ENCODE data around the gene LRIG3.

DNA sequence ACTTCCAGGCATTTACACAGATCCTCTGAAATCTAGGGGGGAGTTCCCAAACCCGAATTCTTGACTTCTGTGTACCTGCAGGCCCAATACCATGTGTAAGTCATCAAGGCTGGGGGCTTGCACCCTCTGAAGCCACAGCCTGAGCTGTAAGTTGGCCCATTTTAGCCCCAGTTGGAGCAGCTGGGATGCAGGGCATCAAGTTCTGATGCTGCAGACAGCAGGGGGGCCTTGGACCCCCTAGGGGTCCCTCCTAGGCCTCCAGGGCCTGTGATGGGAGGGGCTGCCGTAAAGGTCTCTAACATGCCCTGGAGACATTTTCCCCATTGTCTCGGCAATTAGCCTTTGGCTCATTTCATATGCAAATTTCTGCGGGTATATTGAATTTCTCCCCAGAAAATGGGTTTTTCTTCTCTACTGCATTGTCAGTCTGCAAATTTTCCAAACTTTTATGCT, 59.5 kb downstream of the LRIG3 start:
- TF ChIP-seq CTCF (IDR thresholded peaks at IDR 0.05) (no peak), POLR2A (IDR thresholded peaks at IDR 0.05) (no peak)

All from esophagus squamous epithelium (tissue), 4 donors.